ENCODE data around the gene INCENP.

Gene INCENP

DNA sequence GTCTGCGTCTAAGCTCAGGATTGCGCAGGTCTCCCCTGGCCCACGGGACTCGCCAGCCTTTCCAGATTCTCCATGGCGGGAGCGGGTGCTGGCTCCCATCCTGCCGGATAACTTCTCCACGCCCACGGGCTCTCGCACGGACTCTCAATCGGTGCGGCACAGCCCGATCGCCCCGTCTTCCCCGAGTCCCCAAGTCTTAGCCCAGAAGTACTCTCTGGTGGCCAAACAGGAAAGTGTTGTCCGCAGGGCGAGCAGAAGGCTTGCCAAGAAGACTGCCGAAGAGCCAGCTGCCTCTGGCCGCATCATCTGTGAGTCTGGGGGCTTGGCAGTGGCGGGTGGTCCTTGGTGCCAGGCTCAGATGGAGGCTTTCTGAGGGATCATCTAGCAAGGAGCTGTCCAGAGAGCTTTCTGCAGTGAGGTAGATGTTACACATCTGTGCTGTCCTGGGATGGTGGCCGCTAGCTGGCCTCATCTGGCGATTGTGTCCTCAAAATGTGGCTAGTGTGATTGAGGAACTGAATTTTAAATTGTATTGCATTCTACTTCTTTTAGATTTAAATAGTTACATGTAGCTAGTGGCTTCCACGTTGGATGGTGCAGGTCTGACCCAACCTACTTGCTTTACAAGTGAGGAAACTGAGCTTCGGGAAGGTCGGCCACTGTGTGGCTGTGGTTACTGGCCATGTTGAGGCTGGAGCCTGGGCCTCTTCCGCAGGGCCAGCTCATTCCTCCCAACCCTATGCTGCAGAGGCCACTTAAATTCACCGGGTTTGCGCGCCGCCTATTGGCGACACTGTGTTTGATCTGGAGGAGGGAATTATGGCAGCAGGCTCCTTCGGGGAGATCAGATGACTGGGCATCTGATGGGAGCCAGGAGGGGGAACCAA, 6.7 kb downstream of the INCENP start:
- Mint-ChIP-seq H3K27ac (no peak overlapping the region), H3K27me3 (no peaks in the 10 kb centered on the region), H3K9me3 (no peaks in the 10 kb centered on the region), H3K4me1 (ENCODE audit: low read depth) (peaks cover 33% of the 10 kb centered on the region), H3K36me3 (ENCODE audit: low read depth) (peaks cover 89% of the 10 kb centered on the region), H3K4me3 (no peak overlapping the region)
- DNase-seq, result peak; percentile 12

DNA sequence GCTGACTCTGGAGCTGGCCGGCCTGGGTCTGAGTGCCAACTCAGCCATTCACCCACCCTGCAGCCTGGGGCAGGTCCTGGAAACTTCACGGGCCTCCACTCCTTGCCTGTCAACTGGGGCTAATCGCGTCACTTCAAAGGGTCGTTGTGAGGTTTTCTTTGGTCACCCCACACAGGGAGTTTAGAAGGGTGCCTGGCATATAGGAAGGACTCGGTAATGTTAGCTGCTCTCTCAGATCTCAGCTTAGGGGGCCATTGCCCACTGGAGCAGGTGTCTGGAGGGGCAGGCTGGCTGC, 7.3 kb downstream of the INCENP start:
- Mint-ChIP-seq H3K4me1 (ENCODE audit: low read depth) (peaks cover 27% of the 10 kb centered on the region), H3K27ac (no peak overlapping the region), H3K27me3 (no peaks in the 10 kb centered on the region), H3K9me3 (no peaks in the 10 kb centered on the region), H3K36me3 (ENCODE audit: low read depth) (peaks cover 88% of the 10 kb centered on the region), H3K4me3 (no peak overlapping the region)
- DNase-seq, result no peak

DNA sequence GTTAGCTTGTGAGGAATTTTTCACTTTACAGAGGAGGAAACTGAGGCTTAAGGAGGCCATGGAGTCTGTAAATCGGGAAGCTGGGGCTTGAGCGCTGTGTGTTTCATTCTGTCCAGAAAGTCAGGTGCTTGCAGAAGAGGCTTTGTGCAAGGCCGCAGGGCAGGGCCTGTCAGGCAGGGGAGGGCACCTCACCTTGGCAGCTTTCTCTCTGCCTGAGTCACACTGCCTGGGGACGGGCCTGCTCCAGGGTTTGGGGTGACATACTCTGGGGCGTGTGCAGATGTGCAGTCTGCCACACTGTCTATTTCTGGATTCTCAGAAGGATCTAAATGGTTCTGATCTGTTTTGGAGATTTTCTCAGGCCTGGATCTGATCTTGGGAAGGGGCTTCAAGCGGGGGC, 8.4 kb downstream of the INCENP start:
- Mint-ChIP-seq H3K36me3 (ENCODE audit: low read depth) (peaks cover 92% of the 10 kb centered on the region), H3K27ac (no peak overlapping the region)

DNA sequence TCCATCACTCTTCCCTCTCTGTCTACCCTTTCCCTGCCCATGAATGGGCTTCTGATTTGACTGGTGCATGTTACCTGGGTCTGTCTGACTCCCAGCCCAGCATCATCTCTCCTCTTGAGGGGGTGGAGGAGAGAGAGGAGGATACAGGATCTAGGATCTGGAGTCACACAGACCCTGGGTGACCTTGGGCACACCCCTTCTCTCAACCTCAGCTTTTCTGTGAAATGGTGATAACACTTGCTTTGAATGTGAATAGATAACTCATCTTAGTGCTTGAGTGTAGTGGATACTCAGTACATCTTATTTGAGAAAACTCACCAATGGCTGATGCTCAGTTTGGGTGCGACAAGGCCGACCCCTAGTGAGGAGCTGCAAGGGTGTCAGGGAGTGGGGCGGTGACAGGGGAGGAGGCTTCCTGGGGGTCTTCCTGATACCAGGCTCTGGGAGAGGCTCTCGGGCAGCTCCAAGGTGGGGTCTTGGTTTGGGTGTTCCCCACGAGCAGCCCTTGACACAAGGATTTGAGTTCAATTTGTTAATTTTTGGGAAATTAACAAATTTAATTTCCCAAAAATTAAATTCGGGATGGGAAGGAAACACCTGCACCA, 9.0 kb downstream of the INCENP start:
- H3K9me3 Mint-ChIP-seq, result no peaks in the 10 kb centered on the region
- no peak overlapping the region for H3K4me3 Mint-ChIP-seq
- H3K36me3 Mint-ChIP-seq (ENCODE audit: low read depth), result peaks cover 92% of the 10 kb centered on the region
- H3K27me3 Mint-ChIP-seq, result no peaks in the 10 kb centered on the region
- H3K27ac Mint-ChIP-seq, result no peak overlapping the region
- DNase-seq, result peak; percentile 9
- H3K4me1 Mint-ChIP-seq (ENCODE audit: low read depth), result peaks cover 22% of the 10 kb centered on the region

More for the DNA sequence above, 8.4 kb downstream of the INCENP start:
- Mint-ChIP-seq H3K4me3 (no peak overlapping the region), H3K9me3 (no peaks in the 10 kb centered on the region), H3K4me1 (ENCODE audit: low read depth) (peaks cover 25% of the 10 kb centered on the region), H3K27me3 (no peaks in the 10 kb centered on the region)
- DNase-seq, result peak; percentile 21

DNA sequence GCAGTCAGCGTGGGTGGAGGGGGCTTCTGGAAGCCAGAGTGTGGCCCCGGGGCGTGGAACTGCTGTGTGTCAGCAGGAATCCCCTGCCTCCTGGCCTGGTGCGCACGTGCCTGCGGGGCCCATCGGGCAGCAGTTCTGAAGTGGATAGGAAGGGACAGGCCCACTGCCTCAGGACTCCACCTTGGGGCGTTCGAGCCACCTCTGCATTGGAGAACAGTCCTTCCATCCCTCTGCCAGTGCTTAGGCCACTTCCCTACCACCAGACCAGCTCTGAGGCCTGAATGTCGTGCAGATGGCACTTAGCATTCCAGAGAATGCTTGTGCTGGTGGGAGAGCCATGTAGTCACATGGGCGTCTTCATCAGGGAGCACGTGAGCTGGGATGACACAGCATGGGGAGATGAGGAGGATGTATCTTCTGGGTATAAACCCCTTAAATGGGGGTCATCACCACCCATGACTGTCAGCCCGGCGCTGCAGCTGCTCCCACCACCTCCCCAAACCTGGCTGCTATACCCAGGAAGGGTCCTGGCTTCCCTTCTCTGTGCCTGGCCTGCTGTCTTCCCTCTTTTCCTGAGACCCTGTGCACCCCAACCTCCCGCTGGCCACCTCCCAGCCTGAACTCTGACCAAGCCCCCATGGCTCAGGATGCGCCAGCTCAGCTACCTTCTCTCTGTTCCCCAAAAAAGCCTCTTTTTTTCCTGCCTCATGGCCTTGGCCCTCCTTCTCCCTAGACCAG, 9.7 kb downstream of the INCENP start:
- Mint-ChIP-seq H3K27me3 (no peaks in the 10 kb centered on the region), H3K36me3 (ENCODE audit: low read depth) (peaks cover 91% of the 10 kb centered on the region), H3K4me3 (no peak overlapping the region), H3K4me1 (ENCODE audit: low read depth) (peaks cover 22% of the 10 kb centered on the region), H3K27ac (no peak overlapping the region), H3K9me3 (no peaks in the 10 kb centered on the region)
- DNase-seq, result peak; percentile 12

DNA sequence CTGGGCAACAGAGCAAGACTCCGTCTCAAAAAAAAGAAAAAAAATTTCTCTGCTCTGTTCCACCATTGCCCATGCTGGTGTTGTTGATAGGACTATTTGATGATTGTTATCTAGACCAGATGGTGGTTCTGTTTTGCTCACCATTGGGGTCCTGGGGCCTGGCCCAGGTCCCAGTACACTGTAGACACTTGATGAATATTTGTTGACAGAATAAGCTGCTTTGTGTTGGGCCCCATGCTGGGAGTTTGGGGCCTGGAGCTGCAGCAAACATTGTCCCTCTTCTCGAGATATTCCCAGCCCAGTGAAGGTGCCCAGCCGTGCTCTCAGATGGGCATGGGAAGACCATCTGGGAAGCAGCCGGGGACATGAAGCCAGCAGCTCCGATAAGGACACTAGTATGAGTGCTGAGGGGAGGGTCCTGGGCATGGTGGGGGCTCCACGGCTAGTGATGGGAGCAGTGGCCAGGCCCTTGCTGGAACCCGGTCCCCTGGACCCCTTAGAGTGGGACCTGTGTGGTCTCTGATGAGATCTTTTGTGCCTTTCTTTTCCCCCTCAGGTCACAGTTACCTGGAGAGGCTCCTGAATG, 13.6 kb downstream of the INCENP start:
- Mint-ChIP-seq H3K9me3 (no peaks in the 10 kb centered on the region), H3K36me3 (ENCODE audit: low read depth) (peaks cover 91% of the 10 kb centered on the region), H3K27ac (no peak overlapping the region), H3K4me1 (ENCODE audit: low read depth) (peaks cover 14% of the 10 kb centered on the region), H3K4me3 (no peak overlapping the region), H3K27me3 (no peaks in the 10 kb centered on the region)
- peak; percentile 12 for DNase-seq

DNA sequence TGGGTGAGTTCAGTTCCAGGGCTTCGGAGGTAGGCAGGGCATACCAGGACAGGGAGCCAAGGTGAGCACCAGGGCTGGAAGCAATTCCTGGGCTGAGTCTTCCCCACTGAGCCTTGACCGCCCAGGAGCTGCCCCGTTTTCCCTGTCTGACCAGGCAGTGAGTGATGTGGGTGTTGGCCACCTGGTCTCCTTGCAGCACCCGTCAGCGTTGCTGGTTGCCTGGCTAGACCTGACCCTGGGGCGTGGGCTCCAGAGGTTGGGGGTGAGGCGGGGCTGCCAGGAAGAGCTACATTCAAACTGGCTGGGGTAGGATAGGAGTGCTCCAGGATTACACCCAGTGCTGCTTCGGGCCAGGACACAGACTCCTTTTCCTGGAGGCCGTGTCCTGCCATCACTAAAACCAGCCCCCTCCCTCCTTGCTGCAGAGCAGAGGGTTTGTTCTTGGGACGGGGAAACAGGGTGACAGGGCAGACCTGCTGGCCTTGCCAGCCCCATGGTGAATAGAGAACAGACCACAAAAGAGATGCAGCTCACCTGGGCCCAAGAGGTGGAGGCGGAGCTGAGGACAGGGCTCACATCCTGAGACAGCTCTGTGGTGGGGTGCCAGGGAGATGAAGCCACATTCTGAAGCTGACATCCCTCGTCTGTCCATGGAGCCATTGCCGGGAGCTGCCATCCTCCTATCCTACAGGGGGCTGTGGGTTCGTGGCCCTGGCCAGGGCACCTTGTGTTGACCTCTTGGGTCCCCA, 14.2 kb downstream of the INCENP start:
- H3K27me3 Mint-ChIP-seq, result no peaks in the 10 kb centered on the region
- peaks cover 91% of the 10 kb centered on the region for H3K36me3 Mint-ChIP-seq (ENCODE audit: low read depth)
- no peaks in the 10 kb centered on the region for H3K9me3 Mint-ChIP-seq
- no peak overlapping the region for H3K27ac Mint-ChIP-seq
- H3K4me3 Mint-ChIP-seq, result no peak overlapping the region
- H3K4me1 Mint-ChIP-seq (ENCODE audit: low read depth), result peaks cover 8% of the 10 kb centered on the region
- peak; percentile 19 for DNase-seq

DNA sequence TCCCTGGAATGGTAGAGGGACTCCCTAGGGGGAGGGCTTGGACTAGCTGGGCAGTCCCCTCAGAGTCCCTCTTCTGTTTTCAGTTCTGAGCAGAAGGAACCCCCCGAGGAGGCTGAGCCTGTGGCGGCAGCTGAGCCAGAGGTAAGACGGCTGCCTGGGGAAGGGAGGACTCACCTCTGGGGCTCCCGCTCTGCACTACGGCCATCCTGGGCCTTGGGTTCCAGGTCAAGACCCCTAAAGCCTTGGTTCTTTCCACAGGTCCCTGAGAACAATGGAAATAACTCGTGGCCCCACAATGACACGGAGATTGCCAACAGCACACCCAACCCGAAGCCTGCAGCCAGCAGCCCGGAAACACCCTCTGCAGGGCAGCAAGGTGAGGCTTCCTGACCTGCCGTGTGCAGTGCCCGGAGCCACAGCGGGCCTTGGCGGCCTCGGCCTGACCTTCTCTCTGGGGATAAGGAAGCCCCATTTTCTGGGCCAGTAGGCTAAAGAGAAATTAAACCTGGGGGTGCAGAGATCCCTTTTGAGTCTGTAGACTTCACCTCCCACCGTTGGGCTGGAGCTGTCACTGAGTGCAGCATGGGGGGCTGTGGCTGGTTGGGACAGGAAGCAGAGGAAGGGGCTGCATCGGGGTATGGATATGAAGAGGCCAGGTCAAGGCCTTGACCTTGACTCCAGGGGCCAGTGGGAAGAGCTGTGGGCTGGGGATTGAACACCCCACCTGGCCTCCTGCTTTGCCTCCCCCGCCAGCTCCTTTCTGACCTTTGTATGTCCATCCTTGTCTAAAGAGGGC, 15.0 kb downstream of the INCENP start:
- H3K27me3 Mint-ChIP-seq, result no peaks in the 10 kb centered on the region
- DNase-seq, result peak; percentile 8
- H3K36me3 Mint-ChIP-seq (ENCODE audit: low read depth), result peaks cover 89% of the 10 kb centered on the region

DNA sequence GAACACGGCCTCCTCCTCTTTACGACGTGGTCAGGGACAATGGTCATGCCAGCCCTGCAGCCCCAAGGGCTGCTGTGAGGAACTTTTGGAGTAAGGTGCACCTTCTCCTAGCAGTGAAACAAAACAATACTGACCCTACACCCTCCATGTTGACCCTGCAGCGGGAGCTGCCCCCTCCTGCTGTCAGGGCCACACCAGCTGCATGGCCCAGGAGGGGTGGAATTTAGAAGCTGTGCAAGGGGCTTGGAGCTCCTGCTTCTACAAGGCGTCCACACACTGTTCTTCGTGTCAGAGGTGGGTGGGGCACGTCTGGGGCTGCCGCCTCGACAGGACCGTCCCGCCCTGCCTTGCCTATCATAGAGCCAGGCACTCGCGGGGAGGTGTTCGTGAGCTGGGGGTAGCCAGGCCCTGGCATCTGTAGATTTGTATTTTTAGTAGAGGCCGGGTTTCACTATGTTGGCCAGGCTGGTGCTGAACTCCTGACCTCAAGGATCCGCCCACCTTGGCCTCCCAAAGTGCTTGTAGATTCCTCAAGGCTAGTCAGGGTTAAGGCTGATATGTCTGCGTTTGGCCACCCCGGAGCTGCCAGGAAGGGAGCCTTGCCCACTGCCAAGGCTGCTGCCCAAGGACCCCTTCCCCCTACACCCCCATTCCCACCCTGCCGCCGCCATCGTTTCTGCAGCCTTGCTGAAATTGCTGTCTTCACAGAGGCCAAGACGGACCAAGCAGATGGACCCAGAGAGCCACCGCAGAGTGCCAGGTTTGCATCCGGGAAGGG, 15.9 kb downstream of the INCENP start:
- peak; percentile 6 for DNase-seq
- H3K4me3 Mint-ChIP-seq, result no peak overlapping the region
- H3K9me3 Mint-ChIP-seq, result no peaks in the 10 kb centered on the region
- no peaks in the 10 kb centered on the region for H3K27me3 Mint-ChIP-seq
- H3K4me1 Mint-ChIP-seq (ENCODE audit: low read depth), result peaks cover 3% of the 10 kb centered on the region
- no peak overlapping the region for H3K27ac Mint-ChIP-seq
- H3K36me3 Mint-ChIP-seq (ENCODE audit: low read depth), result peaks cover 90% of the 10 kb centered on the region

More for the DNA sequence above, 15.0 kb downstream of the INCENP start:
- peaks cover 7% of the 10 kb centered on the region for H3K4me1 Mint-ChIP-seq (ENCODE audit: low read depth)
- no peak overlapping the region for H3K4me3 Mint-ChIP-seq
- H3K27ac Mint-ChIP-seq, result no peak overlapping the region
- H3K9me3 Mint-ChIP-seq, result no peaks in the 10 kb centered on the region

DNA sequence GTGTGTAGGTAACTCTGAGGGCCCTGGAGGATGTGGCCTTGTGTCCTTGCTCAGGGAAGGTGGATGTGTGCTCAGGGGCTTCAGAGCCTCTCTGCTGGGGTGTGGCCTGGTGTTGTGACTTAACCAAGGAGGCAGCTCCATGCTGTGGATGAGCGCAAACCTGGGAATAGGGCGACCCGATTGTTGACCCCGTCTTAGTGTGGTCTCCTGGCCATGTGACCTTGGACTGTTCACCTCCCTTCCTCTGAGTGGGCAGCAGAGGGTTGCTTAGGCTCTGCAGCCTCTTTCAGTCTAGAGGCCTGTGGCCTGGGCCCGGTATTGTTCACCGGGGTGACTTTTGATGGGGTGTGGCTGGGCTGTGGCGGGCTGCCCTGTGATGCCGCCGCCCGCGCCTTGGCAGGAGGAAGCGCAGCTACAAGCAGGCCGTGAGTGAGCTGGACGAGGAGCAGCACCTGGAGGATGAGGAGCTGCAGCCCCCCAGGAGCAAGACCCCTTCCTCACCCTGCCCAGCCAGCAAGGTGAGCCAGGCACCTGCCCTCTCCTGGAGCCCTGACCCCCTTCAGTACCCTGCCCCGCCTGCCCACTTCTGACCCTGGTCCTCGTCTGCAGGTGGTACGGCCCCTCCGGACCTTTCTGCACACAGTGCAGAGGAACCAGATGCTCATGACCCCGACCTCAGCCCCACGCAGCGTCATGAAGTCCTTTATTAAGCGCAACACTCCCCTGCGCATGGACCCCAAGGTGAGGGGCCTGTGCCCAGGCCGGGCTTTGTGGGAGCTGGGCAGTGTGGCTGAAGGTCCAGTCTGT, 16.7 kb downstream of the INCENP start:
- H3K9me3 Mint-ChIP-seq, result no peaks in the 10 kb centered on the region
- H3K36me3 Mint-ChIP-seq (ENCODE audit: low read depth), result peaks cover 90% of the 10 kb centered on the region
- no peaks in the 10 kb centered on the region for H3K4me1 Mint-ChIP-seq (ENCODE audit: low read depth)
- H3K4me3 Mint-ChIP-seq, result no peak overlapping the region
- DNase-seq, result peak; percentile 15
- no peak overlapping the region for H3K27ac Mint-ChIP-seq
- H3K27me3 Mint-ChIP-seq, result no peaks in the 10 kb centered on the region

DNA sequence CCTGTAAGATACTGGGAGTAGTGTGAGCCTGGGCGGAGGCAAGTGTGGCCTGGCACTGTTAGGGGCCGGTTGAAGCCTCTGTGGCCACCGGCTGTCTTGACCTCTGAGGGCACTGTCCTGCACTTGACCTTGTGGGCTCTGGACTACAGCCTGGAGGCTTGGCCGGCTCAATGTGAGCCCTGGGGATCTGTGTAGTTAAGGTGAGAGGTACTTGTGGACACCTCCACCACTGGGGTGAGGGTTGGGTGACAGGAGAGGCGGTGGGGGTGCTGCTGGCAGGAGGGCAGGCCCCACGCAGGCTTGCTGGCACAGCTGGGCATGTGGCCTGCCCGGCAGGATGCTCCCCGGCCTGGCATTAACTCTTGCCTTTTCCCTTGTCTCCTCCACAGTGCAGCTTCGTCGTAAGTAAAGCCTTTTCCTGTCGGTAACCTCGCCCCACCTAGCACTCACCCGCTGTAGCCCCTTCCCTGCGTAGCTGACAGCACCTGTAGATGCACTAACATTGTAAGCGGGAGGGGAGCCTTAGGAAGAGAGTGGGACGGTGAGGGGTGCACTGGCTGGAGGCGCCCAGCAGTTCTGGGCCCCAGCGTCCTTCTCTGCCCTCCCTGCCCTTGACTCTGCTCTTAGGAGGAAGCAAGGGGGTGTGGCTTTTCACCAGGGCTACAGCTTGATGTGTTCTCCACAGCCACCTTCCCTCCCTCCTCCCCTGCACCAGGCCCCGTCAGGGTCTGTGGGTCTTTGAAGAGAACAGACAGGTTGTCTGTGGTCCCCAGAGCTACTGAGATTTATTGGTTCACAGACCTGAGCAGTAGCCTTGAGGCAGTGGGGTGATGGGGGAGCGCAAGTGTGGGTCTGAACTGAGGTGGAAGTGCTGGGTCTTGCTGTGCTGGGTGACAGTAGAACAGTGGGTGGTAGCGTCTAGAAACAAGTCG, 17.6 kb downstream of the INCENP start:
- Mint-ChIP-seq H3K36me3 (ENCODE audit: low read depth) (peaks cover 93% of the 10 kb centered on the region), H3K27me3 (no peaks in the 10 kb centered on the region), H3K9me3 (no peaks in the 10 kb centered on the region), H3K4me1 (ENCODE audit: low read depth) (no peaks in the 10 kb centered on the region), H3K4me3 (no peak overlapping the region), H3K27ac (no peak overlapping the region)
- DNase-seq, result peak; percentile 25

DNA sequence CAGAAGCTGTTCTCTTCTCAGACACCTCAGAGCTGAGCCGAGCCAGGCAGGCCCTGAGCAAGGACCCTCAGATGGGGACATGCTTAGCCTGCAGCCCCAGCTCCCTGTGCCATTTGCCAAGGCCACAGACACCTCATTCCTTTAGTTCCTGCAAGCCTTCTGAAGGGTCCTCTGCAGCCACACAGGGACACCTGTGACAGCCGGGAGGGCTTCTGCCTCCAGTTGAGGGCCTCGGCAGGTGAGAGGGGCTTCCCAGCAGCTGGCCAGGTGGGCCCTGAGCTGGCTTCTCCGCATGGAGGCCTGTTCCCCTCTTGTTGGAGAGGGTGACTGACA, 18.2 kb downstream of the INCENP start:
- H3K36me3 Mint-ChIP-seq (ENCODE audit: low read depth), result peaks cover 94% of the 10 kb centered on the region
- no peaks in the 10 kb centered on the region for H3K27me3 Mint-ChIP-seq
- H3K9me3 Mint-ChIP-seq, result no peaks in the 10 kb centered on the region

More for the DNA sequence above, 18.2 kb downstream of the INCENP start:
- no peak for DNase-seq
- Mint-ChIP-seq H3K4me3 (no peak overlapping the region), H3K27ac (no peak overlapping the region), H3K4me1 (ENCODE audit: low read depth) (no peaks in the 10 kb centered on the region)
